HG02840 (cell line): Measurements from ENCODE around the gene CCSER2.
A peak's percentile ranks its signal among the peaks of the same experiment; 100 is the strongest.
"Not testable (repeated sequence)": the region's sequence is repeated elsewhere in the genome, so short reads cannot be mapped to it uniquely, and the experiment has no call there.

ENCODE experiments used
- ATAC-seq: cut with Tn5 transposase; IDR thresholded peaks from one replicate; pipeline ENCODE4 v1.9.1; 2021; ENCODE audit warnings: mild to moderate bottlenecking, moderate library complexity, moderate number of reproducible peaks; ENCODE audit not compliant: unreplicated experiment, low FRiP score

The CCSER2 gene, protein sequence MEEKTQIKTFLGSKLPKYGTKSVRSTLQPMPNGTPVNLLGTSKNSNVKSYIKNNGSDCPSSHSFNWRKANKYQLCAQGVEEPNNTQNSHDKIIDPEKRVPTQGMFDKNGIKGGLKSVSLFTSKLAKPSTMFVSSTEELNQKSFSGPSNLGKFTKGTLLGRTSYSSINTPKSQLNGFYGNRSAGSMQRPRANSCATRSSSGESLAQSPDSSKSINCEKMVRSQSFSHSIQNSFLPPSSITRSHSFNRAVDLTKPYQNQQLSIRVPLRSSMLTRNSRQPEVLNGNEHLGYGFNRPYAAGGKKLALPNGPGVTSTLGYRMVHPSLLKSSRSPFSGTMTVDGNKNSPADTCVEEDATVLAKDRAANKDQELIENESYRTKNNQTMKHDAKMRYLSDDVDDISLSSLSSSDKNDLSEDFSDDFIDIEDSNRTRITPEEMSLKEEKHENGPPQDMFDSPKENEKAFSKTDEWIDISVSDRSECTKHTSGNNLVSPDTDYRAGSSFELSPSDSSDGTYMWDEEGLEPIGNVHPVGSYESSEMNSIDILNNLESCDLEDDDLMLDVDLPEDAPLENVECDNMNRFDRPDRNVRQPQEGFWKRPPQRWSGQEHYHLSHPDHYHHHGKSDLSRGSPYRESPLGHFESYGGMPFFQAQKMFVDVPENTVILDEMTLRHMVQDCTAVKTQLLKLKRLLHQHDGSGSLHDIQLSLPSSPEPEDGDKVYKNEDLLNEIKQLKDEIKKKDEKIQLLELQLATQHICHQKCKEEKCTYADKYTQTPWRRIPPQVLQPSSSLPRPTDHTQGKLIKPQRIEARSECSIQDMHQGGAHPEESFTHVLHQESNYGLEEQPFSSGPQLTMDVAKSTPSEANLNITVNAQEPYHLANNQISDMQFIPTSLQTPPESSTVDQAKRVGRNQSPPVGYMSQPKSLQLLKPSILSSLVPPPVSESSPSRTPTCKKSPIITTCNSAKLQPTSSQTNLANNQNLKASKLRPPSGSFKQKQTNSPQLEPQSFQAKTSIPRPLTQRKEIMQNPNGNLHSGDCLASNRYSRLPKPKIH

GRCh38 chr10:84328418-84329195 lies at the start of gene CCSER2:
Gene CCSER2, plus strand, starts transcription at chr10:84328589. Its CDS starts 42,464 bp downstream, at chr10:84371053.
- ATAC-seq = peak; percentile 65

GRCh38 chr10:84279876-84280475 lies 48.4 kb upstream of the CCSER2 start:
- not testable (repeated sequence) for ATAC-seq

DNA sequence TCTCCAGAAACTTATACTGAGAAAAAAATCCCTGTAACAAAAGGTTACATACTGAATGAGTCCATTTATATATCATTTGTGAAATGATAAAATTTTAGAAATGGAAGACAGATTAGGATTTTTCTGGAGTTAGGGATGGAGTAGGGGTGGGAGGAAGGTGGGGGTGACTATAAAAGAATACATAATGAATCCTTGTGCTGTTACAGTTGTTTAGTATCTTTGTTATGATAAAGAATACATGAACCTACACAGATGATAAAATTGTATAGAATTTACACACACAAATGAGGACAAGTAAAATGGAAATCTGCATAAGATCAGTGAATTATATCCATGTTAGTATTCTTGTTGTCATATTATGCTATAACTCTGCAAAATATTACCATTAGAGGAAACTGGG lies 41.7 kb upstream of the CCSER2 start:
- no peak for ATAC-seq

- no peak for ATAC-seq
Observed at GRCh38 chr10:84288151-84288550, 40.2 kb upstream of the CCSER2 start.

DNA sequence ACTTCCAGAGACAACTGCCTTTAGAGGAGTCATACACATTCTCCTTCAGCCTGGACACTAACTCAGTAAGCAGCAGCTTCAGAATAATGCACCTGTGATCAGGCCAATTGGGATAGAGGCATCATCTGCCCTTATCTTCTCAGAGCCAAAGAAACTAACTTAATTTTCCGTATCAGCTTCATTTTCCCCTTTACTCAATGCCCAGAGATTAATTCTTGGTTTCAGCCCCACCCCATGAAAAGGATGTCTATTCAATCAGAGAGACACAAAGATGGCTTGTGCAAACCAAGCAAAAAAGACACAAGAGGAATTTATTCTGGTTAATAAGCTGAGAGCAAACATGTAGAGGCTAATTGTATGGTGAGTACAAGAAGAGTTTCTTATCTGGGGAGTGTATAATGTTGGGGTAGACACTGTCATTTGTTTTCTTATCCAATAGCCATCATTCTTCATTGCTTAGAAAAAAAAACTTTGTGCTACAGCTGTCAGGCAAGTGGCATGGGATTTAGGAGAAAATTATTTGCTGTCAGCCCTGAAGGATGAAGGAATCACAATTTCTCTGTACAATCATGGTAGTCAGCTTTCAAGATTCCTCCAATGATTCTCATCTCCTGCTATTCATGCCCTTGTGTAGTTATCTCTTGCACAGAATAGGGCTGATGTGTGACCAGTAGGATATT lies 38.7 kb upstream of the CCSER2 start:
- no peak for ATAC-seq

DNA sequence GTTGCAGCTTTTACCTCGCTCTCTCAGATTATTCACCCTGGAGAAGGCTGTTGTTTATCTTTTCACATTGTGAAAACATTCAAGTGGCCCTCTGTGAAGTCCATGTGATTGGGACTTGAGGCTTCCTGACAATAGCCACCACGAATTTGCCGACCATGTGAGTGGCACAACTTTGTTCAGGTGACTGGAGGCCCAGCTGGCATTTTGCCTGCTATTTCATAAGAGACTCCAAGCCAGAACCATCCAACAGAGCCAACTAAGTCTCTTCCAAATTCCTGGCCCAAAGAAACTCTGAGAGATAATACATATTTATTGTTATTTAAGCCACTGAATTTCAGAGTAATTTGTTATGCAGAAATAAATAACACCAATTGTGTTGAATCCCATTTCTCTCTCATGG lies 38.2 kb upstream of the CCSER2 start:
- ATAC-seq = no peak

DNA sequence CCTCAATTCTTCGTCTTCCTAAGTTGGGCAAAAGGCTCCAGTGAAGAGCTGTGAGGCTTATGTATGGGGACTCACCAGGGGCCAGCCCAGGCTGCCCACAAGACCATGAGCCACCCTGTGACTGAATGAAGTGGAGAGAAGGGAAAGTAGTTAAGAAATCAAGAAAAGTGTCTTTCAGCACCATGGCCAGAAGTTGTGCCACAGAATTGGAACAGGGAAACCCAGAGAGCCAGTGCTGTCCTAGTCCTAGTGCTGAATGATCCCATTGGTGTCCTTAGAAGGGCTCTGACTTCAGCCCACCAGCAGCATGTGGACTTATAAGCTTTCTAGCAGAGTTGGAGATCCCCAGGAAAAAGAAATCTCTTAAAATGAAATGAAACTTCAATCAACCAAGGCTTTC lies 37.0 kb upstream of the CCSER2 start:
- no peak for ATAC-seq

DNA sequence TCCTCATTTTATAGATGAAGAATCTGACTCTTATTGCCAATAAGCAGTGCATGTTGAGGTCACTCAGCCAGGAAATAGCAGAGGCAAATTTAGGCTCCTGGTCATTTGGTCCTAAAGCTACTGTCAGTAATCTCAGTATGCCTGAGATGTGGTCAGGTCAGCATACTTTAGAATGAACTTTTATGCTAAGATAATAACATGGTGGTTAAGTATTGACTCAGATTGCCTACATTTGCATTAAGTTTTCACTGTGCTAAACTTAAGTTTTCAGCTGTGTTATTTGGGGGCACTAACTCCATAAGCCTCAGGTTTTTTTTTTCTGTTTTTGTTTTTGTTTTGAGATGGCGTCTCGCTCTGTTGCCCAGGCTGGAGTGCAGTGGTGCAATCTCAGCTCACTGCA lies 35.9 kb upstream of the CCSER2 start:
- ATAC-seq = peak; percentile 66

- no peak for ATAC-seq
Observed at GRCh38 chr10:84293171-84293570, 35.2 kb upstream of the CCSER2 start.

DNA sequence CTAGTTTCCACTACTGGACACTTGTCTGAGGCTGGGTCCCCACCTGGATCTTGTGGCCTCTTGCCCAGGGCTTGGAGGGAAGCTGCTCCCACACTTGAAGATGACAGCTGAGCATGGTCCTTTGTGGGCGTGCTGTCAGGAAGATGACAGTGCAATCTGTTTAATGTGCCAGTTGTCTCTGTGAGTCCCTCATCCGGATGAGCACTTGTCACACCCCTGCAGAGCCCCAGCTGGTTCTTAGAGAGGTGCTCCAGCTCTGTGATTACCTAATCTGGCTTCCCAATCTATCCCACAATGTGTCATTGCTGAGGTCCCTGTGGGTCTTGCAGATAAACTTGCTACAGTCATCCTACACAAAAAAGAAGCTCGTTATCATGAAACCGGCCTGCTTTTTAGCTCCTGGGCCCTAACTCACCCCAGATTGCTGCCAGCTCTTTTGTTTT lies 34.8 kb upstream of the CCSER2 start:
- ATAC-seq = no peak

GRCh38 chr10:84294766-84295447 lies 33.5 kb upstream of the CCSER2 start:
- no peak for ATAC-seq

GRCh38 chr10:84296091-84296981 lies 32.1 kb upstream of the CCSER2 start:
- ATAC-seq = no peak

DNA sequence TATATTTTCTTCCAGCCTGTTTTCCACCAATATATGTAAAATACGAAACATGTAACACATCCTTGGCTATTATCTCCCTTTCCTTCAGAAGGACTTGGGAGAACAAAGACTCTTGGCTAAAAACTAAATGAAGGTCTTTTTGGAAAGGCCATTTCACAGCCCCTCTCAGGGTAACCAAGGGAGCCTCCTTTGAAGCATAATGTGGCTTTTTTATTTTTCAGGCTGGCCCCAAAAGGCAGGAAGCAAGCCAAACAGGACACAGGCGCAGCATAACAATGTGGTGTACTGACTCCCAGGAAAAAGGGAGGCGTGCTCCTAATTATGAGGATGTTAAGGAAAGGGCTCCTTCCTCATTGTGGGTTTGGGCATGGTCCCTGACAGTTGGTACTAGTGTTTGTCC lies 30.3 kb upstream of the CCSER2 start:
- no peak for ATAC-seq

GRCh38 chr10:84302223-84302622 lies 26.2 kb upstream of the CCSER2 start:
- ATAC-seq = no peak

DNA sequence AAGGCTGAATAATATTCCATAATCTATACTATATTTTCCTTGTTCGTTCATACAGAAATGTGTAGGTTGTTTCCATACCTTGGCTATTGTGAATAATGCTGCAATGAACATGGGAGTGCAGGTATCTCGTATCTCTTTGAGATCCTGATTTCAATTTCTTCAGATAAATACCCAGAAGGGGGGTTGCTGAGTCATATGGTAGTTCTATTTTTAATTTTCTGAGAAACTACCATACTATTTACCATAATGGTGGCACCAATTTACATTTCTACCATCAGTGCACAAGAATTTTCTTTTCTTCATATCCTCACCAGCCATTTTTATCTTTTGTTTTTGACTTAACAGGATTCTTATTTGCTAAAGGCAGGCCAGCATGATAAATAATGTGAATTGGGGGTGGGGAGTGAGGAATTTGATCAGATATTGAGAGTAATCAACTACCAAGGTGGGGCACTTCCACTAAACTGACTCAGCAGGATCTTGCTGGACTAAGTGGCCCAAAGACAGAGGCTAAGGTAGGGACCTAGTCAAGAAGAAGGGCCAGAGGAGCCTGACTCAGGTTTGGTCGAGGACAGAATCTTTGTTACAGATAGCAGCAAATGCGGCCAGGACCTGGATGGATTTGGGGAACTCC lies 21.5 kb upstream of the CCSER2 start:
- ATAC-seq = no peak

- no peak for ATAC-seq
Observed at GRCh38 chr10:84308021-84308420, 20.4 kb upstream of the CCSER2 start.
